NCI-H2227 (cell line): ENCODE data around the gene CIB4.

Experiments
- DNase-seq: peaks from one replicate; lab custom pipeline; 2025; ENCODE audit not compliant: unreplicated experiment; lab: John Stamatoyannopoulos, UW

CIB4 gene

DNA sequence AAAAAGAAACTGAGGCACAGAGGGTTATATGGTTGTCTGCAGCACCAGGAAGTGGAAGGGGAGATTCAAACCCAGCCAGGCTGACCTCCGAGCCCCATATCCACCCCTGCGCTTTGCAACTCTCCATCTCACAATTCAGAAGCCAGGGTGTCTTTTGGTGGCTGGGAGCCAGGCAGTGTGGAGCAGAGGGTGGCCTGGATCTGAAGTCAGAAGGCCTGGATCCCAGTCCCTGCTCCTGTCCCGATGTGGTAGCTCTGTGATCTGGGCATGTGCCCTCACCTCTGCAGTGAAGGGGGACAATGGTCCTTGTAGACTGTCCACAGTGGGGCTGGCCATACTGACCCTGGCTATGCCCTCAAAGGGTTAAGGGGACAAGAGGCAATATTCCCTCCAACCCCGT lies 57.0 kb downstream of the CIB4 start:
- DNase-seq = no peak

DNA sequence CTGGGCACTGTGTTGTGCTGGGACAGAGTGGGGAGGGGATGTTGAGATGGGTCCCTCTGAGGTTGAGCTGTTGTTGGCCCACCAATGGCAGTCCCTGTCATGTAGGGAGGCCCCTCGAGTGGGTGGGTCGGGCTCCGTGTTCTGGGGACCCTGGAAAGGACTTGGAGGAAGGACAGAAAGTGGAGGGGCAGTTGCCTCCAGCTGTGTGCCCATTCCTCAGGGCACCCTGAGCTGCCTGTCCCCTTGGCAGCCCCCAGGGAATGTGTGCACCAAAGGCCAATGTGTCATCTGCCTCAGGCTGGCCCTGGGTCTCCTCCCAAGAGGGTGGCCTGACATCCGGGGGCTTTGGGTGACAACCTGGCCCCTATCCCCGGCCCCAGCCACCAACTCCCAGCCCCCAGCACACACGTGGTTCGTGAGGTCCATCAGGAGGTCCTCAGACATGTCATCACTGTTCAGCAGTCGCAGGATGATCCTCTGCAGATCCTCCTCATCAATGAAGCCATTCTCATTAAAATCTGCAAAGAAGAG lies 57.7 kb downstream of the CIB4 start:
- no peak for DNase-seq

DNA sequence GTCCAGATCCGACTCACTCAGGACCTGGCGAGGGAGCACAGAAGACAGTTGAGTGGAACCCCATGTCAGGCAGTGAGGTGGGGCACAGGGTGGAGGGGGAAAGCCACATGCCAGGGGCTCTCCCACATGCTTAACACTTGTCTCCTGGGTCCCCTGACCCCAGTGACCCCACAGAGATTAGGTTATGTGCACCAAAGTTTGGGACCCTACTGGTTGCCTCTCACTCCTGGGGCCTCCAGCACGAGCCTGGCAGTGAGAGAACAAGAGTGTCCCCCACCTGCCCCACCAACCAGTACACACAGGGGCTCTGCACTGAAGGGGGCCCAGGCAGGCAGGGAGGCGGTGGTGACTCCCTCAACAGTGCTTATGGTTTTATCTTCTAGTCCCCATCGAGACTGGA lies 58.3 kb downstream of the CIB4 start:
- no peak for DNase-seq

- no peak for DNase-seq
Measured at GRCh38 chr2:26581991-26582842, 58.9 kb downstream of the CIB4 start.

GRCh38 chr2:26581266-26581990 lies 59.7 kb downstream of the CIB4 start:
- no peak for DNase-seq

- DNase-seq = no peak
Measured at GRCh38 chr2:26580751-26581150, 60.4 kb downstream of the CIB4 start.

DNA sequence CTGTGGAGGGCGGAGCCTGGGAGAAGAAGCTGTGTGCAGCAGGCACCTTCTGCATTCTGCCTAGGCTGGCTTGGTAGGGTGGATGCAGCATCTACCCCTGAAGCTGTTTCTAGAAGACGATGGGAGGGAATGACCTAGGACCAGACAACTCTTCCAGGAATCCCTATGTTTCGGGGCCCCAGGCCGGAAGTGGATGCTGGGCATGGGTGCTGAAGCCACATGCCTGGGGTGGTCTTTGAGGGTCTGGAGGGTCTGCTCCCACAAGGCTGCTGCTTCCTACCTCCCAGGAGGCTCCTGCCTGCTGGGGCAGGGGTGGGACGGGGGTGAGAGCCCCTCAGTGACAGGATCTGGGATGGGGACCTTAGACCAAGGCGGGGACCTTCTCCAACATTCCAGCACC lies 61.0 kb downstream of the CIB4 start:
- DNase-seq = no peak

DNA sequence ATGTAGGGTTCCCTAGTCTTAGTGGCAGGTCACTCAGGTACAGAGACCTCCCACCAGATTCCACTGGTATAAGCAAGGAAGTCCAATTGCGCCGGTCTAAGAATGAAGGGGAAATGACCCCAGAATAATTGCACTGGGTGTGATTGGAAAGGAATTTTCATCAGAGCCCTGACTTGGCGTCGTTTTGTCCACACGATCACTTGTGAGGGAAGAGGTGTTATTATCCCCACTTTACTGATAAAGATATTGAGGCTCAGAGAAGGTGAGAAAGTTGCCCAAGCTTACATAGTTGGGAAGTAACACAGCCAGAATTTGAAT lies 61.5 kb downstream of the CIB4 start:
- no peak for DNase-seq

GRCh38 chr2:26579025-26579722 lies 62.0 kb downstream of the CIB4 start:
- no peak for DNase-seq

GRCh38 chr2:26578581-26578980 lies 62.6 kb downstream of the CIB4 start:
- no peak for DNase-seq

GRCh38 chr2:26578113-26578458 lies 63.1 kb downstream of the CIB4 start:
- no peak for DNase-seq

GRCh38 chr2:26577442-26578112 lies 63.6 kb downstream of the CIB4 start:
- DNase-seq = peak; percentile 81

GRCh38 chr2:26576565-26577441 lies 64.4 kb downstream of the CIB4 start:
- no peak for DNase-seq

- no peak for DNase-seq
Measured at GRCh38 chr2:26575836-26576564, 65.2 kb downstream of the CIB4 start.

DNA sequence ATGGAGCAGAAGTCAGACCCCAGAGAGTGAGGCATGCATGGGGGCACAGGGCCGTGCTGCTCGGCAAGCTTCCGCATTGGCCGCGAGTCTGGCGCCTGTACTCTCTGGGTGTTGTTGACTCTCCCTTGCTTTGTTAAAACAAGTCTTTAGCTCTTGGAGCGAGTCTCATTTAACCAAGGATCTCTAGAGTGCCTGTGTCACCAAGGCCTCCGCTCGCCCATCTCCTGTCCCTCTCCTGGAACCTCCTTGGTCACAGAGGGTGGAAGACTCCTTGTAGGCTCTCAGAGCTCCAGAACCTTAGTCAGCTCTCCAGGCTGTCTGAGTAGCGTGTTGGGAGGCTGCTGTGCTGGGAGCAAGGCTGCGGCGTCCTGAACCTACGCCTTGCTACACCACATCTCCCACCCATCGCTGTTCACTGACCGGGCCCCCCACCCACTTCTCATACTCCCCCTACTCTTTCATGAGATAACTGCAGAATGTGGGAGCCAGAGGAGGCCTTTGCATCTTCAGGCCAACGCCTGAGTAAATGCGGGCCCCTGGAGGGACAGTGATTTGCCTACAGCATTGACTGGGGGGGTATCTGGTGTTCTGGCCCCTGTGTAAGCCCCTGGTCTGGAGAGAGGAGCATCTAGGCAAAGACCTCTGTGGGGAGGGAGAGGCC lies 66.1 kb downstream of the CIB4 start:
- DNase-seq = no peak

GRCh38 chr2:26574066-26574899 lies 66.9 kb downstream of the CIB4 start:
- DNase-seq = no peak

GRCh38 chr2:26573241-26573925 lies 67.8 kb downstream of the CIB4 start:
- DNase-seq = no peak

- DNase-seq = peak; percentile 22
Measured at GRCh38 chr2:26572591-26572990, 68.6 kb downstream of the CIB4 start.
